Testis (tissue), 3 donors: ENCODE measurements around the gene APCDD1L. TPM values are rescaled to one million over a fixed set of nuclear protein-coding genes. Genes with fewer than 3 reads are reported as not detected.

Source experiments
- DNase-seq: peaks from one replicate; pipeline ENCODE4 v3.0.0-alpha.2; 2019
- H3K27ac ChIP-seq, 2 donors: fragments of 200-600 bp; sonication (generic); one replicate each; pipeline ENCODE4 v1.5.1; 2019
- H3K27me3 ChIP-seq: fragments of 200-600 bp; sonication (generic); one replicate; pipeline ENCODE4 v1.5.1; 2019
- H3K36me3 ChIP-seq: fragments of 200-600 bp; sonication (generic); one replicate; pipeline ENCODE4 v1.5.1; 2017; ENCODE audit warnings: low read depth; ENCODE audit errors: missing control alignments
- H3K4me1 ChIP-seq: fragments of 200-600 bp; sonication (generic); one replicate; pipeline ENCODE4 v1.5.1; 2019
- H3K4me3 ChIP-seq, 2 donors: fragments of 200-600 bp; sonication (generic); one replicate each; pipeline ENCODE4 v1.5.1; 2017 to 2019
- H3K9me3 ChIP-seq: fragments of 200-600 bp; sonication (generic); one replicate; pipeline ENCODE4 v1.5.1; 2017
- CTCF ChIP-seq, 3 experiments: fragments of 450-650 bp in 2 of 3; fragments of 200-600 bp in 1 of 3; sonication (generic) in 1 of 3; IDR thresholded peaks; one replicate each; pipeline ENCODE4 v1.5.1; 2016 to 2019; ENCODE audit warnings: antibody characterized with exemption in 3 of 3, mild to moderate bottlenecking in 2 of 3, moderate library complexity in 1 of 3
- POLR2A ChIP-seq: fragments of 450-650 bp; IDR thresholded peaks from one replicate; pipeline ENCODE4 v1.6.1; 2017; ENCODE audit warnings: antibody characterized with exemption, mild to moderate bottlenecking, moderate library complexity
- WGBS, 2 donors: methylation state at CpG; one replicate each; pipeline ENCODE4 v1.1.5; 2018; 5-methylcytosine and 5-hydroxymethylcytosine counted together
- intact Hi-C: fragments of 100-400 bp; cut with DNase I; formaldehyde crosslinking; loops from one replicate; pipeline ENCODE4 v1.15.1; 2023; ENCODE audit warnings: low total_unique reads
- polyA plus RNA-seq: library from polyadenylated mRNA; stranded (reverse); fragments of 350-450 nt; fragmentation: Illumina TruSeq; extraction: RNeasy Lipid Tissue Mini Kit (QIAGEN cat#74804); gene quantifications from one replicate; pipeline ENCODE4 v1.2.3, GENCODE V29; 2014; ENCODE audit warnings: low read depth, low replicate concordance; ENCODE audit not compliant: insufficient read depth
- total RNA-seq, 2 donors: library from RNA; depleted of rRNA; stranded (reverse); fragments of >200 nt; gene quantifications; one replicate each; pipeline ENCODE4 v1.2.3, GENCODE V29; 2016

APCDD1L gene
- total and polyA plus RNA-seq, 3 donors from 2014 or later, result 0.12 to 0.20 TPM; not detected in 1

GRCh38 chr20:58458342-58459057 lies 56.7 kb downstream of the APCDD1L start:
- no peaks in the 10 kb centered on the region for H3K9me3 ChIP-seq
- no peak overlapping the region for H3K4me3 ChIP-seq
- H3K36me3 ChIP-seq, result no peaks in the 10 kb centered on the region
- no peak overlapping the region for H3K27ac ChIP-seq
- intact Hi-C loops, result no loop called here
- TF ChIP-seq CTCF (IDR thresholded peaks at IDR 0.05), result no peak
- TF ChIP-seq POLR2A, result no peak
- H3K4me1 ChIP-seq, result no peaks in the 10 kb centered on the region
- H3K27me3 ChIP-seq, result no peaks in the 10 kb centered on the region
- no peak for DNase-seq
- 88 to 92% methylated on average over 16 of the region's 16 CpGs for WGBS, 2 donors

GRCh38 chr20:58457083-58457695 lies 58.0 kb downstream of the APCDD1L start:
- DNase-seq, result no peak
- no peaks in the 10 kb centered on the region for H3K36me3 ChIP-seq
- 92 to 94% methylated on average over 13 to 14 of the region's 14 CpGs for WGBS, 2 donors
- no peaks in the 10 kb centered on the region for H3K9me3 ChIP-seq
- H3K27me3 ChIP-seq, result no peaks in the 10 kb centered on the region
- TF ChIP-seq POLR2A (no peak), CTCF (IDR thresholded peaks at IDR 0.05) (no peak)
- intact Hi-C loops, result no loop called here
- no peak overlapping the region for H3K4me3 ChIP-seq
- no peak overlapping the region for H3K27ac ChIP-seq
- no peaks in the 10 kb centered on the region for H3K4me1 ChIP-seq

GRCh38 chr20:58454460-58454859 lies 60.7 kb downstream of the APCDD1L start:
- H3K27me3 ChIP-seq, result no peaks in the 10 kb centered on the region
- H3K4me1 ChIP-seq, result no peaks in the 10 kb centered on the region
- no peaks in the 10 kb centered on the region for H3K36me3 ChIP-seq
- no peak for DNase-seq
- H3K27ac ChIP-seq, result no peak overlapping the region
- no peak overlapping the region for H3K4me3 ChIP-seq
- H3K9me3 ChIP-seq, result no peaks in the 10 kb centered on the region
- intact Hi-C loops, result no loop called here
- TF ChIP-seq POLR2A (no peak), CTCF (IDR thresholded peaks at IDR 0.05) (no peak)

GRCh38 chr20:58453391-58453790 lies 61.8 kb downstream of the APCDD1L start:
- H3K27ac ChIP-seq, result no peak overlapping the region
- no peaks in the 10 kb centered on the region for H3K36me3 ChIP-seq
- TF ChIP-seq CTCF (IDR thresholded peaks at IDR 0.05) (no peak), POLR2A (no peak)
- no peaks in the 10 kb centered on the region for H3K9me3 ChIP-seq
- DNase-seq, result peak; percentile 27
- intact Hi-C loops, result no loop called here
- 45 to 59% methylated on average over 5 of the region's 5 CpGs for WGBS, 2 donors
- H3K4me1 ChIP-seq, result no peaks in the 10 kb centered on the region
- H3K4me3 ChIP-seq, result no peak overlapping the region
- no peaks in the 10 kb centered on the region for H3K27me3 ChIP-seq
